RWPE1 (cell line): ENCODE measurements around the gene SAP30L.

ENCODE experiments used
- CTCF ChIA-PET: fragments of 350-600 bp; sonication (Branson Sonifier 250); formaldehyde crosslinking; extraction: SDS; loops from one replicate; lab custom pipeline; 2021; lab: Yijun Ruan, JAX
- POLR2A ChIA-PET: fragments of 400-600 bp; formaldehyde crosslinking; extraction: SDS; loops from one replicate; lab custom pipeline; 2020; ENCODE audit warnings: antibody characterized with exemption; ENCODE audit not compliant: low non-redundant PET; lab: Yijun Ruan, JAX
- DNase-seq: peaks from one replicate; pipeline ENCODE4 v3.0.0; 2012; ENCODE audit warnings: low spot score
- H3K27ac ChIP-seq: fragments of 450-650 bp; 2 replicates; pipeline ENCODE4 v1.5.1; 2017
- TF ChIP-seq, protein P1 (sequence below): fragments of 450-650 bp; conservative IDR thresholded peaks from 2 replicates; pipeline ENCODE4 v1.5.1; 2017; ENCODE audit warnings: low read depth, mild to moderate bottlenecking

Gene SAP30L, protein sequence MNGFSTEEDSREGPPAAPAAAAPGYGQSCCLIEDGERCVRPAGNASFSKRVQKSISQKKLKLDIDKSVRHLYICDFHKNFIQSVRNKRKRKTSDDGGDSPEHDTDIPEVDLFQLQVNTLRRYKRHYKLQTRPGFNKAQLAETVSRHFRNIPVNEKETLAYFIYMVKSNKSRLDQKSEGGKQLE

DNA sequence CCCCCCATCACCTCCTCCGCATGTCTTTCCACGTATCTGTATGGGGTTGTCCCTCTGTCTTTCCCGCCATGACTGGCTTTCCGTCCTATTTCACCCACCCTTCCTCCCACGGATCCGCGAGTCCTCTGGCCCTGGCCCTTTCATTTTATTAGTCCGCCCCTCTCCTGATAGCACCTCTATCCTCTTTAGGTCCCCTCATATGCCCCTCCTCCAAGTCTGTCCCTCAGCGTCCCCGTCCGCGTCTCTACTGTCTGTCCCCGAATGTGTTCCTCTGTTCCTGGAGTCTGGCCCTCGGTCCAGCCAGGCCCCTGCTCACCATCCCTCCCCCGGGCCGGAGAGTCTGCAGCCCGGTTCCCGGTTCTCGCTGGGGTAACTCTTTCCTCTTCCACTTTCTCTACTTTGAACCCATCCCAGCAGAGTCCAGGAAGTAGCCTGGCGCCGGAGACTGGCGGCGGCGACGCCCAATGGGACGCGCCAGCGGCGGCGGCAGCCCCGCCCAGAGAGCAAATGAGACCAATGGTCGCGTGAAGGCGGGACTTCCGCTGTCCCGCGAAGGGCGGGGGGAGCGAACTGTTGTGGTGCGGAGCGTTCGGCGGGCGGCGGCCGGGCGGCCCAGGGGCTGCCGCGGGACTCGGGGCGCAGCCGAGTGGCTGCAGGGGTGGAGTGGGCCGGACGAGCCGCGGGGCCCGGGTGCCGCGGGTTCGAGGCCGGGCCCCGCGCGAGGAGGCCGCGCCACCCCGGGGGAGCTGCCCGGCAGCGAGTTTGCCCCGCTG is at the start of gene SAP30L:
Gene SAP30L (plus strand): TSS at position 576 of the 773 bp plus-strand sequence. CDS start 608 bp downstream, outside the sequence.
- POLR2A ChIA-PET = no interaction called here
- peak; percentile 100 for DNase-seq

DNA sequence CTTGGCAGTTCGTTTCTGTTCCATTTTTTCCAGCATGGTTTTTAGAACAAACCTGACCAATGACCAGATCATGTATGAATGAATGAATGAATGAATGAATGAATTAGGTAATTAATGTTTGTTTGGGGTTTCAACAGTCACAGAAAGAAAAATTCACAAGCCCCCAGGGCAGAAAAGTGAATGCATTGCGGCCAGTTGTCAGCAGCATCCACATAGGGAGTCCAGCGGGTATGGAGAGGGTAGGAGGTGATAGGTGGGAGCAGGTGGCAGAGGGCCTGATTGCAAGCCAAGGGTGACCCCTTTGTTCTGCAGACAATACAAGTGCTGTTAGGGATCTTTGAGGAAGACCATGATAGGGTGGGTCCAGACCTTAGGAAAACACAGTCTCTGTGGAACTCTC is 49.7 kb upstream of the SAP30L start:
- CTCF ChIA-PET = interaction anchor here (1.4 to 1.5 kb wide), 2 partner anchors 9 to 324 kb away, joined by 3 to 8 read pairs; no protein-coding TSS in a partner anchor
- TF ChIP-seq, protein P1, sequence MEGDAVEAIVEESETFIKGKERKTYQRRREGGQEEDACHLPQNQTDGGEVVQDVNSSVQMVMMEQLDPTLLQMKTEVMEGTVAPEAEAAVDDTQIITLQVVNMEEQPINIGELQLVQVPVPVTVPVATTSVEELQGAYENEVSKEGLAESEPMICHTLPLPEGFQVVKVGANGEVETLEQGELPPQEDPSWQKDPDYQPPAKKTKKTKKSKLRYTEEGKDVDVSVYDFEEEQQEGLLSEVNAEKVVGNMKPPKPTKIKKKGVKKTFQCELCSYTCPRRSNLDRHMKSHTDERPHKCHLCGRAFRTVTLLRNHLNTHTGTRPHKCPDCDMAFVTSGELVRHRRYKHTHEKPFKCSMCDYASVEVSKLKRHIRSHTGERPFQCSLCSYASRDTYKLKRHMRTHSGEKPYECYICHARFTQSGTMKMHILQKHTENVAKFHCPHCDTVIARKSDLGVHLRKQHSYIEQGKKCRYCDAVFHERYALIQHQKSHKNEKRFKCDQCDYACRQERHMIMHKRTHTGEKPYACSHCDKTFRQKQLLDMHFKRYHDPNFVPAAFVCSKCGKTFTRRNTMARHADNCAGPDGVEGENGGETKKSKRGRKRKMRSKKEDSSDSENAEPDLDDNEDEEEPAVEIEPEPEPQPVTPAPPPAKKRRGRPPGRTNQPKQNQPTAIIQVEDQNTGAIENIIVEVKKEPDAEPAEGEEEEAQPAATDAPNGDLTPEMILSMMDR = no peak

More for the DNA sequence above, at the start of gene SAP30L:
- peak within 1 kb of the TSS; percentile 83 for H3K27ac ChIP-seq
- TF ChIP-seq, protein P1 = no peak
- CTCF ChIA-PET = no interaction called here

DNA sequence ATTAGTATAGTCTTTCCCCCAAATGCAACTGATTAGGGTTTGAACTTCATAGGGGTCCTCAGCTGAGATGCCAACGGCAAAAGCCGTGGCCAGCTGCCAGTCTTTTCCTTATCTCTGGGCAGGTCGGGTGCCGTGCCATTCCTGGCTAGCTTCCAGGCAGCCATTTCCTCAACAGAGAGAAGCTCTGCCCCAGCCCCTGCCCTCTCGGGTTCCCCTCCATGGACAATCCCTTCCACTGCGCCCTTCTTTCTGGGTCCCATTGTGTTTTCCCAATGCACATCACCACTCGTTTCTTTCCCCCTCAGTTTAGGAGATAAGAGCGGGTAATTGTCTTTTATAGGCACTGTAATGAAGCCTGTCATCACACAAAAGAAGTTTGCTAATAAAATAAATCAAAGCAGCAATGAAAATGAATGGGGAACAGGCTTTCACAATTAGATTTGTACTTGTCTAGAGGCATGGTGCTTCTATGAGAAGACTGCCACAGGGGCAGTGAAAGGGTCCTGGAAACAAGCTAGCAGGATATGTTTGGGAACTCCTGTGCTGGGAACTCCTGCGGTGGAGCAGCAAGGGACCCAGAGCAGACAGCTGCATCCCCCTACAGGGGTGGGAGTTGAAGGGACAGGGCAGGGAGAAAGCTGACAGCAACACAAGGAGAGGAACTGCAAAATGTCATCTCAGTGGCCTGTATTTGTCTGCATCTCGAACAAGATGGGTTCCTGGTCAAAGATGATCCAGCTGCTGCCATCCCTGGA is 48.0 kb upstream of the SAP30L start:
- no peak overlapping the region for H3K27ac ChIP-seq
- TF ChIP-seq, protein P1 = no peak
- CTCF ChIA-PET = no interaction called here
- POLR2A ChIA-PET = no interaction called here
- no peak for DNase-seq

More for the DNA sequence above, 49.7 kb upstream of the SAP30L start:
- H3K27ac ChIP-seq = peak overlapping the region; percentile 85
- no peak for DNase-seq
- POLR2A ChIA-PET = no interaction called here

DNA sequence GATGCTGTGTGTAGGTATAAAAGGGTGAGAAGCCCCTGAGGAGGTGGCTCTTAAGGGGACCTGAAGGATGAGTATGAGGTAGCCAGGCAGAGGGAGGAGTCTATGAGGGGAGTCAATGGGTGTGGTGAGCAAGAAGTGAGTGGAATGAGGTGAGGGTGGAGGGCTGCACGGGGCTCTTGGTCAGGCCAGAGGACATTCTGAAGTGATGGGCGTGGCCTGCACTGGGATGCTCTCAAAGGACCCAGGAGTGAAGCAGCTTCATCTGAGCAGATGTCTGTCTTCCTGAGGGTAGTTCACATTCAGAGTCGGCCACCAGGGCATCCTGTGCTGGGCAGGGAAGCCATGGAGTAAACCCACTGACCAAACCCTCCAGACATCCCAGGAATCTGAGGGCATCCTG is 45.1 kb upstream of the SAP30L start:
- no peak for DNase-seq
- ChIA-PET POLR2A (no interaction called here), CTCF (no interaction called here)
- TF ChIP-seq, protein P1 = no peak
- H3K27ac ChIP-seq = peak overlapping the region; percentile 8; the same call in 1 of the 2 replicates

DNA sequence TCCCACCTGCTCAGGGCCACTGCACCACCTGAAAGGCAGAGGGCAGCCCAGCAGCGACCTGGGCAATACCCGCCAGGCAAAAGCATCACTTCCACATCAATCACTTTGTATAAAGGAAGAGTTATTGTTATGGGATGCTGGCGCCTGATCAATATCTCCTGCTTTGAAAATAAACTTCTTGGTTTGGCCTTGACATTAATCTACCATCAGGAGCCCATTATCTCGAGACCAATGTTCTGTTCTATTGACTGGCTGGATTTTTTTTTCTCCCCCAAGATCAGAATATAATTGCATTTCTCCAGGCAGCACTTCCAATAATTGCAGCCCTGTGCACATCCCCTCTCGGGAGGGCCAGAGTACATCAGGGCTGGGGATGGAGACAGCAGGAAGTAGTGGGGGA is 44.4 kb upstream of the SAP30L start:
- ChIA-PET POLR2A (no interaction called here), CTCF (interaction anchor here (0.6 kb wide), 1 partner anchor 163 kb away, joined by 3 read pairs; no protein-coding TSS in a partner anchor)
- DNase-seq = no peak
- H3K27ac ChIP-seq = peak overlapping the region; percentile 21; the same call in 1 of the 2 replicates
- TF ChIP-seq, protein P1 = no peak

DNA sequence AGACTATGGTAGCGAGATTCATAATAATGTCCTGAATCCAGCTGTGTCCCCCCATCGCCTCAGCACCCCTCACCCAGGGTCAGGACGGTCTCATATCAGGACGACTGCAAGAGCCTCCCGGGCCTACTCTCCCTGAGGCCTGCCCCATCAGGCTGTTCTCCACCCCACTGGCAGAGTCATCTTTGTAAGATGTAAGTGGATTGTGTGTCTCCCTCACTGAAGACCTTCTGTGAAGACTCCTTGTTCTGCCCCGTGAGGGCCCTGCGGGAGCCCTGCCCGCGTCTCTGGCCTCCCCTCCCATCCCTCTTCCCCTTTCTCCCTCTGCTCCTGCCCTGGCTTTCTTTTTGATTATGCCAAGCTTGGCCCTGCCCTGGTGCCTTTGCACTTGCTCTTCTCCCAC is 43.9 kb upstream of the SAP30L start:
- TF ChIP-seq, protein P1 = no peak
- DNase-seq = no peak
- POLR2A ChIA-PET = no interaction called here
- H3K27ac ChIP-seq = peak overlapping the region; percentile 21; the same call in 1 of the 2 replicates
- CTCF ChIA-PET = no interaction called here
